Ishikawa (cell line): ENCODE data around the gene TNKS1BP1.

Experiments
- CEBPB ChIP-seq: IDR thresholded peaks from 2 replicates; pipeline ENCODE4 v1.6.1; 2012
- CREB1 ChIP-seq: IDR thresholded peaks from 2 replicates; pipeline ENCODE4 v1.6.1; 2012; ENCODE audit warnings: low read depth
- EGR1 ChIP-seq: IDR thresholded peaks from 2 replicates; pipeline ENCODE4 v1.6.1; 2012
- EP300 ChIP-seq: IDR thresholded peaks from 2 replicates; pipeline ENCODE4 v1.6.1; 2012; ENCODE audit warnings: borderline replicate concordance
- FOXM1 ChIP-seq: IDR thresholded peaks from 2 replicates; pipeline ENCODE4 v1.6.1; 2012; ENCODE audit warnings: low read depth, borderline replicate concordance
- NFIC ChIP-seq: IDR thresholded peaks from 2 replicates; pipeline ENCODE4 v1.6.1; 2012
- RAD21 ChIP-seq: IDR thresholded peaks from 2 replicates; pipeline ENCODE4 v1.6.1; 2012; ENCODE audit warnings: low read depth
- TAF1 ChIP-seq: IDR thresholded peaks from 2 replicates; pipeline ENCODE4 v1.6.1; 2012; ENCODE audit warnings: low read depth, mild to moderate bottlenecking
- TCF12 ChIP-seq: IDR thresholded peaks from 2 replicates; pipeline ENCODE4 v1.6.1; 2012; ENCODE audit warnings: low read depth
- TEAD4 ChIP-seq: IDR thresholded peaks from 2 replicates; pipeline ENCODE4 v1.6.1; 2012
- YY1 ChIP-seq: IDR thresholded peaks from 2 replicates; pipeline ENCODE4 v1.6.1; 2012; ENCODE audit warnings: low read depth
- ZBTB7A ChIP-seq: IDR thresholded peaks from 2 replicates; pipeline ENCODE4 v1.6.1; 2012; ENCODE audit warnings: low read depth
- TF ChIP-seq, protein P1 (sequence below): IDR thresholded peaks from 2 replicates; pipeline ENCODE4 v1.6.1; 2012
- TF ChIP-seq, protein P2 (sequence below): IDR thresholded peaks from 2 replicates; pipeline ENCODE4 v1.6.1; 2012; ENCODE audit warnings: low read depth, mild to moderate bottlenecking
- TF ChIP-seq, protein P3 (sequence below): IDR thresholded peaks from 2 replicates; pipeline ENCODE4 v1.6.1; 2012

The TNKS1BP1 gene

DNA sequence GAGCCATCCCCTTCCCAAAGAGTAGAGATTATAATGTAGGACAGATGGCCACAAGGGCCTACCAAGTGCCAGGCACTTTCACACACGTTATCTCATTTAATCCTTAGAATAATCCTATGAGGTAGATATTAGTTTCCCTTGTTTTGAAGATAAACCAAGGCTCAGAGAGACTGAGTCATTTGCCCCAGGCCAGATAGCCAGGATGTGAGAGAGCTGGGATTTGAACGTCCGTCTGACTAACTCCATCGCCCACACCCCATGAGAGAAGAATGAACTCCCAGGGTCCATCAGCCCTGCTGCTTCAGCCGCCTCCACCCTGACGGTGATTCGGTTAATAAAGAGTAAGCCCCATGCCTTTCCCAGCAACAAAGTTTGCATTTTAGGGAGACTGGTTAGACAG lies 45.5 kb upstream of the TNKS1BP1 start:
- TF ChIP-seq FOXM1: no peak
- TF ChIP-seq TAF1: no peak
- TF ChIP-seq EP300: no peak
- no peak for TF ChIP-seq NFIC
- no peak for TF ChIP-seq CEBPB
- no peak for TF ChIP-seq CREB1
- TF ChIP-seq TCF12: no peak
- no peak for TF ChIP-seq ZBTB7A
- no peak for TF ChIP-seq TEAD4
- TF ChIP-seq, protein P1, sequence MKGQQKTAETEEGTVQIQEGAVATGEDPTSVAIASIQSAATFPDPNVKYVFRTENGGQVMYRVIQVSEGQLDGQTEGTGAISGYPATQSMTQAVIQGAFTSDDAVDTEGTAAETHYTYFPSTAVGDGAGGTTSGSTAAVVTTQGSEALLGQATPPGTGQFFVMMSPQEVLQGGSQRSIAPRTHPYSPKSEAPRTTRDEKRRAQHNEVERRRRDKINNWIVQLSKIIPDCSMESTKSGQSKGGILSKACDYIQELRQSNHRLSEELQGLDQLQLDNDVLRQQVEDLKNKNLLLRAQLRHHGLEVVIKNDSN: no peak
- TF ChIP-seq, protein P2, sequence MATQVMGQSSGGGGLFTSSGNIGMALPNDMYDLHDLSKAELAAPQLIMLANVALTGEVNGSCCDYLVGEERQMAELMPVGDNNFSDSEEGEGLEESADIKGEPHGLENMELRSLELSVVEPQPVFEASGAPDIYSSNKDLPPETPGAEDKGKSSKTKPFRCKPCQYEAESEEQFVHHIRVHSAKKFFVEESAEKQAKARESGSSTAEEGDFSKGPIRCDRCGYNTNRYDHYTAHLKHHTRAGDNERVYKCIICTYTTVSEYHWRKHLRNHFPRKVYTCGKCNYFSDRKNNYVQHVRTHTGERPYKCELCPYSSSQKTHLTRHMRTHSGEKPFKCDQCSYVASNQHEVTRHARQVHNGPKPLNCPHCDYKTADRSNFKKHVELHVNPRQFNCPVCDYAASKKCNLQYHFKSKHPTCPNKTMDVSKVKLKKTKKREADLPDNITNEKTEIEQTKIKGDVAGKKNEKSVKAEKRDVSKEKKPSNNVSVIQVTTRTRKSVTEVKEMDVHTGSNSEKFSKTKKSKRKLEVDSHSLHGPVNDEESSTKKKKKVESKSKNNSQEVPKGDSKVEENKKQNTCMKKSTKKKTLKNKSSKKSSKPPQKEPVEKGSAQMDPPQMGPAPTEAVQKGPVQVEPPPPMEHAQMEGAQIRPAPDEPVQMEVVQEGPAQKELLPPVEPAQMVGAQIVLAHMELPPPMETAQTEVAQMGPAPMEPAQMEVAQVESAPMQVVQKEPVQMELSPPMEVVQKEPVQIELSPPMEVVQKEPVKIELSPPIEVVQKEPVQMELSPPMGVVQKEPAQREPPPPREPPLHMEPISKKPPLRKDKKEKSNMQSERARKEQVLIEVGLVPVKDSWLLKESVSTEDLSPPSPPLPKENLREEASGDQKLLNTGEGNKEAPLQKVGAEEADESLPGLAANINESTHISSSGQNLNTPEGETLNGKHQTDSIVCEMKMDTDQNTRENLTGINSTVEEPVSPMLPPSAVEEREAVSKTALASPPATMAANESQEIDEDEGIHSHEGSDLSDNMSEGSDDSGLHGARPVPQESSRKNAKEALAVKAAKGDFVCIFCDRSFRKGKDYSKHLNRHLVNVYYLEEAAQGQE: no peak
- no peak for TF ChIP-seq RAD21
- TF ChIP-seq YY1: no peak
- TF ChIP-seq EGR1: no peak
- TF ChIP-seq, protein P3, sequence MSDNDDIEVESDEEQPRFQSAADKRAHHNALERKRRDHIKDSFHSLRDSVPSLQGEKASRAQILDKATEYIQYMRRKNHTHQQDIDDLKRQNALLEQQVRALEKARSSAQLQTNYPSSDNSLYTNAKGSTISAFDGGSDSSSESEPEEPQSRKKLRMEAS: no peak

DNA sequence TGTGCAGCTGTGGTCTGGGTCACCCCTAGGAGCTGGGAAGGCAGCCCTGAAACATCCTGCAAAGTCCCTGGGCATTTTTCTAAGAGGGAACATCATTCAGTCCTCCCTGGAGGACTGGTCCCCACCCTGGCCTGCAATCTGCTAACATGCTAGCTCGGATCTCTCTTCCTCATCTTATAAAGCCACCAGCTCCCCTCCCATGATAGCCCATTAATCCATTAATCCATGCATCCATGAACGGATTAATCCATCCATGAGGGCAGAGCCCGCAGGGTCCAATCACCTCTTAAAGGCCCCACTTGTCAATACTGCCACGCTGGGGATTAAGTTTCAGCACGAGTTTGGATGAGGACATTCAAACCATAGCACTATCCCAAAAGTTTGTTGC lies 44.1 kb upstream of the TNKS1BP1 start:
- no peak for TF ChIP-seq ZBTB7A
- TF ChIP-seq CREB1: no peak
- no peak for TF ChIP-seq EP300
- TF ChIP-seq TAF1: no peak
- TF ChIP-seq EGR1: no peak
- TF ChIP-seq TCF12: no peak
- TF ChIP-seq RAD21: no peak
- TF ChIP-seq, protein P2: no peak
- no peak for TF ChIP-seq TEAD4
- TF ChIP-seq CEBPB: no peak
- no peak for TF ChIP-seq YY1
- TF ChIP-seq FOXM1: no peak
- TF ChIP-seq NFIC: no peak
- TF ChIP-seq, protein P1: no peak
- TF ChIP-seq, protein P3: no peak

DNA sequence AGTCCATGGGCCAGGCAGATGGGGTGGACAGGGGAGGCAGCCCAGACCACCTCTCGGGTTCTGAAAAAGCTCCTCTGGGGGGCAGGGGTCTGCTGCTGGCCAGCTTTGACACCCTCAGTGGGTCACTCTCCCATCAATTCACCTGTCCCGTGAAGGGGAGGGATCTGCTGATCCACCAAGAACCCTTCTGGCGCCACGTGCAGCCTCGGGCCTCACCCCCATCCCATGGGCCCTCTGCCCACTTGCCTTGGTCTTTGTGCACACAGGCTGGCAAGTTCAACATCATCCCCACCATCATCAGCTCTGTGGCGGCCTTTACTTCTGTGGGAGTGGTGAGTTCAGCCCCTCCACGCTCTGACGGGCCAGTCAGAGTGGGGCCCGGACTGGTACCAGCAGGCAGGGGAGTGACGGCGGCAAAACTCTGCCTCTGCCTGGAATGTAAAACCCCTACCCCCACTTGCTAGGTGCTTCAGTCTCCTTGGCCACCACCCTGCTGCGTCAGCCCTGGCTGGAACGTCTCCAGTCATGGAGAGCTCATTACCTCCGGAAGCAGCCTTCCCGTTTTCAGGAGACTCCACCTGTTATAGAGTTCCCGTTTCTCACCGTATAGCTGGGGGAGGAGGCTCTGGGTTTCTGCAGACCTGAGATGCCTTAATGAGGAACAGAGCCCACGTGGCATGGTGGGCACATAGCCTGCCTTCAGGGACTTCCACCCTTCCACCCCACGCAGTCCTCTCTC lies 43.5 kb upstream of the TNKS1BP1 start:
- TF ChIP-seq ZBTB7A: no peak
- TF ChIP-seq EGR1: no peak
- no peak for TF ChIP-seq NFIC
- TF ChIP-seq, protein P3: no peak
- no peak for TF ChIP-seq YY1
- TF ChIP-seq TCF12: no peak
- TF ChIP-seq TEAD4: no peak
- TF ChIP-seq FOXM1: no peak
- no peak for TF ChIP-seq CEBPB

DNA sequence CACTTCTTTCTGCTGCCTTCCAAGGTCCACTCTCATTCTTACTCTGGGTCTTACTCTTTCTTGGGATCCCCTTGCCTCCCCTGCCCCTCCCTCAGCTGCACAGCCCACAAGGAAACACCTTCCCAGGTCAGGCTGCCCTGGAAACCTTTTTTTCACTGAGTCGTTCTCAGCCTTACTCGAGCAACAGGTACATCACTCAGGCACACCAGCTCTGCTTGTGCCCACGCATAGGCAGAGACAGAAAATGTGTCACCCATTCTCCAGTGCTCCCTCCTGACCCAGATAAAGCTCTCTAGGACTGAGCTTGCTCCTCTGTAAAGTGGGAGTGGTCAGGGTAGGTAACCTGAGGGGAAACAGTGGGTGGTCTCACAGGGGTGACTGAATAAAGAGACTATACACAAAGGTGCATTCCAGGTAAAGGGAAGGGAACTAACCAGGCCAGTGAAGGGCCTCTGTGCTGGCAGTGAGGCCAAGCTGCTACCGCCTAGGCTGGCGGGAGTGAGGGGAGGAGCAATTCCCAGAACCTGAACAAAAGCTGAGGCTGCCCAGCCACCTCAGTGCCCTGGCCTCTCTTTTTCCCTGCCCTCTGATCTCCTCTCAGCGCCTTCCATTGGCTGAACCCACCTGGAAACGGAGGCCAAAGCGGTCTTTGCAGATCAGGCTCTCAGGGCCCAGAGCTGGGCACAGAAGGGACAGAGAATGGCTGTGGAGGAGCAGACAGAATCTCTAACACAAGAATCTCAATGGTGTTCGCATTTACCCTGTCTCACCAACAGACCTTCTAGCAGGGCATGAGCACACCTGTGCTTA lies 40.3 kb upstream of the TNKS1BP1 start:
- TF ChIP-seq, protein P2: no peak
- TF ChIP-seq CEBPB: no peak
- TF ChIP-seq TAF1: no peak
- no peak for TF ChIP-seq TEAD4
- no peak for TF ChIP-seq EP300
- no peak for TF ChIP-seq ZBTB7A
- no peak for TF ChIP-seq TCF12
- TF ChIP-seq, protein P1: no peak
- no peak for TF ChIP-seq NFIC
- no peak for TF ChIP-seq YY1
